ENCODE data around the gene METTL15.

The METTL15 gene

GRCh38 chr11:28231475-28231874 is 123.3 kb downstream of the METTL15 start:
- Histone ChIP-seq H3K9ac (ENCODE audit: low read length) (no peak overlapping the region), H3K4me1 (ENCODE audit: control insufficient read depth, insufficient read depth, low read length) (peaks cover 2% of the 10 kb centered on the region), H3K4me3 (ENCODE audit: low read length) (no peak overlapping the region), H3K36me3 (ENCODE audit: control insufficient read depth, insufficient read depth, low read length) (no peaks in the 10 kb centered on the region), H3K27me3 (ENCODE audit: control insufficient read depth, insufficient read depth, low read length) (no peaks in the 10 kb centered on the region), H3K27ac (ENCODE audit: low read depth, low read length) (no peak overlapping the region)

DNA sequence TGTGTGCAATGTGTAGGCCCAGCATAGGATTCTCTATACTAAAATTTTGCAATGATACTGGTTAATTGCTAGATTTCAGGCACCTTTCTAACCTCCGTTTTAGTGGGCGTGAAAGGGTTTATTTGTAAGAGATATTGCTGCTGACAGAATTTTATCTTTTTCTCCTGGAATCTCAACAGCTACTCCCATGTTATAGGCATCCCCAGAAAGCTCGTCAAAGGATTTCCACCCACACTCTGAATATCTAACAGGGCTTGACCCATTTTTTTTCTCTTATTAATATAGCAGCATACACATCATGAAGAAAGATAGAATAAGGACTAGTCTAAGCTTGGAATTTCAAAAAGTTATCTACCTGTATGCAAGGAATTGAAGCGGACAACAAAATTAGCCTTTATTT is 124.5 kb downstream of the METTL15 start:
- Histone ChIP-seq H3K9ac (ENCODE audit: low read length) (no peak overlapping the region), H3K4me3 (ENCODE audit: low read length) (no peak overlapping the region), H3K27ac (ENCODE audit: low read depth, low read length) (no peak overlapping the region), H3K4me1 (ENCODE audit: control insufficient read depth, insufficient read depth, low read length) (no peaks in the 10 kb centered on the region), H3K27me3 (ENCODE audit: control insufficient read depth, insufficient read depth, low read length) (no peaks in the 10 kb centered on the region), H3K36me3 (ENCODE audit: control insufficient read depth, insufficient read depth, low read length) (no peaks in the 10 kb centered on the region)

GRCh38 chr11:28241760-28242159 is 133.6 kb downstream of the METTL15 start:
- H3K9ac ChIP-seq (ENCODE audit: low read length), result no peak overlapping the region
- no peak overlapping the region for H3K27ac ChIP-seq (ENCODE audit: low read depth, low read length)
- no peaks in the 10 kb centered on the region for H3K4me1 ChIP-seq (ENCODE audit: control insufficient read depth, insufficient read depth, low read length)
- H3K36me3 ChIP-seq (ENCODE audit: control insufficient read depth, insufficient read depth, low read length), result no peaks in the 10 kb centered on the region
- no peaks in the 10 kb centered on the region for H3K27me3 ChIP-seq (ENCODE audit: control insufficient read depth, insufficient read depth, low read length)
- H3K4me3 ChIP-seq (ENCODE audit: low read length), result no peak overlapping the region

DNA sequence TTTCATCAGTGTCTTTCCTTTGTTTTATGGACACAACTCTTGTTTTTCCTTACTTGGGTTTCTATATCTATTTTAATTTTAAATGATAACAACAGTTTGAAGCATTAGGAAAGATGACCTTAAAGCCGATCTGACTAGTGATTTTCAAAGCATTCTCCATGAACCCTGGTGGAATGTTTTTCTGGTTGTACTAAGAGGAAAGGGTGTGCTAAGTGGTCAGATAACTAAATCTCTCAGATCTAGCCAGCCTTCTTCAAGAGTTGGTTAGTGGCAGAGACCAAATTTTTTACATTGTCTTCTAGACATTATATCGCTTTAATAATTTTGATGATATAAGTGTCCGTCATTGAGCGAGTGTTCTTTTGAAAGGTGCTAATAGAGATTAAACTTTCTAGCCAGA is 134.4 kb downstream of the METTL15 start:
- no peaks in the 10 kb centered on the region for H3K36me3 ChIP-seq (ENCODE audit: control insufficient read depth, insufficient read depth, low read length)
- no peak overlapping the region for H3K9ac ChIP-seq (ENCODE audit: low read length)
- no peaks in the 10 kb centered on the region for H3K27me3 ChIP-seq (ENCODE audit: control insufficient read depth, insufficient read depth, low read length)
- H3K27ac ChIP-seq (ENCODE audit: low read depth, low read length), result no peak overlapping the region
- H3K4me3 ChIP-seq (ENCODE audit: low read length), result no peak overlapping the region
- no peaks in the 10 kb centered on the region for H3K4me1 ChIP-seq (ENCODE audit: control insufficient read depth, insufficient read depth, low read length)

GRCh38 chr11:28243061-28243460 is 134.9 kb downstream of the METTL15 start:
- H3K4me1 ChIP-seq (ENCODE audit: control insufficient read depth, insufficient read depth, low read length), result no peaks in the 10 kb centered on the region
- no peaks in the 10 kb centered on the region for H3K36me3 ChIP-seq (ENCODE audit: control insufficient read depth, insufficient read depth, low read length)
- no peaks in the 10 kb centered on the region for H3K27me3 ChIP-seq (ENCODE audit: control insufficient read depth, insufficient read depth, low read length)
- H3K4me3 ChIP-seq (ENCODE audit: low read length), result no peak overlapping the region
- no peak overlapping the region for H3K27ac ChIP-seq (ENCODE audit: low read depth, low read length)
- H3K9ac ChIP-seq (ENCODE audit: low read length), result no peak overlapping the region

DNA sequence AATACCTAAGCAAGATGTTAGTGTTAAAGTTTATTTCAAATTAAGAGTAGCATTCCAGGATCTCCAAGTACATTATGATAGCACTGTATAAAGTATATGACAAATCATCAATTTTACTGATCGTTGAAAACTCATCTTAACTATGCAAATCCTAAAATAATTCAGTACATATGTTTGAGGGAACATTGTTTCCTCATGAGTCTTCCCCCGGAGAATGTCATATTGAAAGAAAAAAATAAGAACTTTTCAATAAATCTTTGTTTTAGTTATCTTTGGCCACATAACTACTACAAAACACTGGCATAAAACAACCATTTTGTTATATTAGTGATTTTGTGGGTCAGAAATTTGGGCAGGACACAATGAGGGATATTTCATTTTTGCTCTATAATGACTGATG is 135.4 kb downstream of the METTL15 start:
- H3K4me1 ChIP-seq (ENCODE audit: control insufficient read depth, insufficient read depth, low read length), result no peaks in the 10 kb centered on the region
- H3K27me3 ChIP-seq (ENCODE audit: control insufficient read depth, insufficient read depth, low read length), result no peaks in the 10 kb centered on the region
- H3K36me3 ChIP-seq (ENCODE audit: control insufficient read depth, insufficient read depth, low read length), result no peaks in the 10 kb centered on the region
- no peak overlapping the region for H3K27ac ChIP-seq (ENCODE audit: low read depth, low read length)
- no peak overlapping the region for H3K9ac ChIP-seq (ENCODE audit: low read length)
- H3K4me3 ChIP-seq (ENCODE audit: low read length), result no peak overlapping the region

DNA sequence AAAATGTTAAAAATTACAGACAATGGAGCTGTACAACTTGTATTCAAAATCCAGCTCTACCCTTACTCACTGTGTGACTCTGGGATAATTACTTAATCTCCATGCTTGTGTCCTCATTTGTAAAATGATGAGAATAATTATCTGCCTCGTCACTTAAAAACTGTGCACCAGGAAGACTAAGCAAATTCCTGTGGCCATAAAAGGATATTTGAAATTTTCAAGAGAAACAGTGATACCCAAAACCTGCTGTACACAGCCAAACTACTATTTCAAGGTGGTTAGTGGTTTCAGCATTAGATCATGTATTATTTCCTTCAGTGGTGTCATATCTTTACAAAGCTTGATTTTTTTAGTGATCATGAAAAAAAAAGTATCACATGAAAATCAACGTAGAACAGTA is 136.9 kb downstream of the METTL15 start:
- Histone ChIP-seq H3K27me3 (ENCODE audit: control insufficient read depth, insufficient read depth, low read length) (no peaks in the 10 kb centered on the region), H3K4me1 (ENCODE audit: control insufficient read depth, insufficient read depth, low read length) (no peaks in the 10 kb centered on the region), H3K36me3 (ENCODE audit: control insufficient read depth, insufficient read depth, low read length) (no peaks in the 10 kb centered on the region), H3K27ac (ENCODE audit: low read depth, low read length) (no peak overlapping the region), H3K9ac (ENCODE audit: low read length) (no peak overlapping the region), H3K4me3 (ENCODE audit: low read length) (no peak overlapping the region)

GRCh38 chr11:28250192-28250591 is 142.0 kb downstream of the METTL15 start:
- Histone ChIP-seq H3K27ac (ENCODE audit: low read depth, low read length) (no peak overlapping the region), H3K4me1 (ENCODE audit: control insufficient read depth, insufficient read depth, low read length) (no peaks in the 10 kb centered on the region), H3K9ac (ENCODE audit: low read length) (no peak overlapping the region), H3K36me3 (ENCODE audit: control insufficient read depth, insufficient read depth, low read length) (no peaks in the 10 kb centered on the region), H3K27me3 (ENCODE audit: control insufficient read depth, insufficient read depth, low read length) (no peaks in the 10 kb centered on the region), H3K4me3 (ENCODE audit: low read length) (no peak overlapping the region)

DNA sequence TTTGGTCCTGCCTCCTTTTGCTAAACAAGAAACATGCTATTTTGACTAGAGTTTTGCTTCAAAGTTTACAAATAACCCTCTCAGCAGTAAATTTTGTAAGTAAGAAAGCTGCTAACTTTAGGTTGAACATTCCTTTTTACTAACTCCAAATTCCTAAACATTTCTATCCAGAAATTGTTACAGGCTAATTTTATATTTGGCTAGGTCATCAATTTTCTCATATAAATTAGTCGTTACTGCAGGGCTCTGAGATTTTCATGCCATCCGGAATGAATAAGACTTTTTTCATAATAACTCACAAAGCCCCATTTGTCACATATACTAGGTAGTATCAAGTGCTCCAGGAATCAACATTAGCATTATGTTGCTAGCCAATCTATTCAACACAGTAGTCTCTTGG is 143.1 kb downstream of the METTL15 start:
- no peaks in the 10 kb centered on the region for H3K36me3 ChIP-seq (ENCODE audit: control insufficient read depth, insufficient read depth, low read length)
- no peak overlapping the region for H3K9ac ChIP-seq (ENCODE audit: low read length)
- no peaks in the 10 kb centered on the region for H3K27me3 ChIP-seq (ENCODE audit: control insufficient read depth, insufficient read depth, low read length)
- no peak overlapping the region for H3K27ac ChIP-seq (ENCODE audit: low read depth, low read length)
- no peak overlapping the region for H3K4me3 ChIP-seq (ENCODE audit: low read length)
- no peaks in the 10 kb centered on the region for H3K4me1 ChIP-seq (ENCODE audit: control insufficient read depth, insufficient read depth, low read length)

DNA sequence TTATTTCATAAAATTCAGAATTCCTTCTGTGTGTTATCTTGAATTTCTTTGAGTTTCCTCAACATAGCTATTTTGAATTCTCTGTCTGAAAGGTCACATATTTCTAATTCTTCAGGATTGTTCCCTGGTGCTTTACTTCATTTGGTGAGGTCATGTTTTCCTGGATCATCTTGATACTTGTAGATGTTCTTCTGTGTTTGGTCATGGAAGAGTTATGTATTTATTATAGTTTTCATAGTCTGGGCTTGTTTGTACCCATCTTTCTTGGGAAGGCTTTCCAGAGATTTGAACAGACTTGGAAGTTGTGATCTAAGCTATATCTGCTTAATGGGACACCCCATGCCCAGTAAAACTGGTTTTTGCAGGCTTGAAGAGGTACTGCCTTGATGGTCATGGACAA is 149.6 kb downstream of the METTL15 start:
- no peaks in the 10 kb centered on the region for H3K4me1 ChIP-seq (ENCODE audit: control insufficient read depth, insufficient read depth, low read length)
- no peak overlapping the region for H3K4me3 ChIP-seq (ENCODE audit: low read length)
- H3K9ac ChIP-seq (ENCODE audit: low read length), result no peak overlapping the region
- H3K36me3 ChIP-seq (ENCODE audit: control insufficient read depth, insufficient read depth, low read length), result peaks cover 5% of the 10 kb centered on the region
- no peak overlapping the region for H3K27ac ChIP-seq (ENCODE audit: low read depth, low read length)
- no peaks in the 10 kb centered on the region for H3K27me3 ChIP-seq (ENCODE audit: control insufficient read depth, insufficient read depth, low read length)

DNA sequence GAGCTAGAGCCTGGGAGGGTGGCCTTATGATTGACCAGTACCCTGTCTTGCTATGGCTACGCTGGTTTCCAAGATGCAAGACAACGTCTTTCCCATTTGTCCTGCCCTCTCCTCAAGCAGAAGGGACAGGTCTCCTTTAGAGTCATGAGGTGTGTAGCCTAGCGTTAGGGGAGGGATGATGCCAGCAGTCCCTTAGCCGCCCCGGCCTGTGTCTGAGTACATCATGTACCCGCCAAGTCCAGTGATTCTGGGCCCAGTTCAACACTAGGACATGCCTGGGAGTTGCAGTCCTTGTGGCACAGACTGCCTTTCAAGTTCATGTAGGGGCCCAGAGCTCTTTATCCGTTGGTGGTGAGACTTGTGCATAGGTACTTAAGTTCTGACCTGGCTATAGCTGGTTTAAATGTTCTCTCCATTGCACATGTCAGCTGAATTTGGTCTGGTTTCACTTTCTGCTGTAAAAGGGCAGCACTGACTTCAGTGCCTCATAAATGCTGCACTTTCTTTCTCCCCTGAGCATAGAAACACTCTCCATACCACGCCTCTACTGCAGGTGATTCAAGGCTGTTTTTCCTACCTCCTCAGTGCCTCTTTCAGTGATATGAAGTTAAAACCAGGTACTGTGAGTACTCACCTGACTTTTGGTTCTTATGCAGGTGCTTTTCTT is 151.1 kb downstream of the METTL15 start:
- no peaks in the 10 kb centered on the region for H3K4me1 ChIP-seq (ENCODE audit: control insufficient read depth, insufficient read depth, low read length)
- no peaks in the 10 kb centered on the region for H3K27me3 ChIP-seq (ENCODE audit: control insufficient read depth, insufficient read depth, low read length)
- H3K4me3 ChIP-seq (ENCODE audit: low read length), result no peak overlapping the region
- no peak overlapping the region for H3K27ac ChIP-seq (ENCODE audit: low read depth, low read length)
- no peak overlapping the region for H3K9ac ChIP-seq (ENCODE audit: low read length)
- H3K36me3 ChIP-seq (ENCODE audit: control insufficient read depth, insufficient read depth, low read length), result peaks cover 5% of the 10 kb centered on the region

- Histone ChIP-seq H3K9ac (ENCODE audit: low read length) (no peak overlapping the region), H3K27ac (ENCODE audit: low read depth, low read length) (no peak overlapping the region), H3K27me3 (ENCODE audit: control insufficient read depth, insufficient read depth, low read length) (no peaks in the 10 kb centered on the region)
Observed at GRCh38 chr11:28268925-28269324, 160.7 kb downstream of the METTL15 start.

DNA sequence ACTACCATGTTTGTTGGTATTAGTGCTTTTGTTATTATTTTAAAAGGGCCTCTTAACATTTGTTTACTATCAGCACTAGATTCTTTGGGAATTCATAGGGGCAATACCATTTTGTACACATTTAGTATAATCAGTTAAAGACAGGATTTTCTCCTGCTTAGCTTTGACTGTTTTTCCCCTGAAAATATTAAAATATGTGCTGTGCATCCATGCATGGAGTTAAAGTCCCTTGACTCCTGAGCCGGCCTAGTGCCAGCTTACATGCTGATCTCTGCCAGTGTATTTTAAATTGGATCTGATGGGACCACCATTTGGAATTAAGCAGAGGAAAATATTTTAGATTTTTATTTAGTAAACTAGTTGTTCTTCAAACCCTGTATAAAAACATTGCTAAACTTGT is 161.4 kb downstream of the METTL15 start:
- Histone ChIP-seq H3K27me3 (ENCODE audit: control insufficient read depth, insufficient read depth, low read length) (no peaks in the 10 kb centered on the region), H3K9ac (ENCODE audit: low read length) (no peak overlapping the region)

More at GRCh38 chr11:28268925-28269324, 160.7 kb downstream of the METTL15 start:
- no peaks in the 10 kb centered on the region for H3K36me3 ChIP-seq (ENCODE audit: control insufficient read depth, insufficient read depth, low read length)
- H3K4me3 ChIP-seq (ENCODE audit: low read length), result no peak overlapping the region
- no peaks in the 10 kb centered on the region for H3K4me1 ChIP-seq (ENCODE audit: control insufficient read depth, insufficient read depth, low read length)

More for the DNA sequence above, 161.4 kb downstream of the METTL15 start:
- Histone ChIP-seq H3K27ac (ENCODE audit: low read depth, low read length) (no peak overlapping the region), H3K4me3 (ENCODE audit: low read length) (no peak overlapping the region), H3K4me1 (ENCODE audit: control insufficient read depth, insufficient read depth, low read length) (no peaks in the 10 kb centered on the region), H3K36me3 (ENCODE audit: control insufficient read depth, insufficient read depth, low read length) (no peaks in the 10 kb centered on the region)

All from rectal smooth muscle tissue (tissue), 1 donor.